GM18861 (cell line): Measurements from ENCODE around the gene PLXNA4.

ENCODE experiments used
- ATAC-seq: cut with Tn5 transposase; IDR thresholded peaks from one replicate; pipeline ENCODE4 v1.9.1; 2021; ENCODE audit not compliant: unreplicated experiment

PLXNA4 gene

DNA sequence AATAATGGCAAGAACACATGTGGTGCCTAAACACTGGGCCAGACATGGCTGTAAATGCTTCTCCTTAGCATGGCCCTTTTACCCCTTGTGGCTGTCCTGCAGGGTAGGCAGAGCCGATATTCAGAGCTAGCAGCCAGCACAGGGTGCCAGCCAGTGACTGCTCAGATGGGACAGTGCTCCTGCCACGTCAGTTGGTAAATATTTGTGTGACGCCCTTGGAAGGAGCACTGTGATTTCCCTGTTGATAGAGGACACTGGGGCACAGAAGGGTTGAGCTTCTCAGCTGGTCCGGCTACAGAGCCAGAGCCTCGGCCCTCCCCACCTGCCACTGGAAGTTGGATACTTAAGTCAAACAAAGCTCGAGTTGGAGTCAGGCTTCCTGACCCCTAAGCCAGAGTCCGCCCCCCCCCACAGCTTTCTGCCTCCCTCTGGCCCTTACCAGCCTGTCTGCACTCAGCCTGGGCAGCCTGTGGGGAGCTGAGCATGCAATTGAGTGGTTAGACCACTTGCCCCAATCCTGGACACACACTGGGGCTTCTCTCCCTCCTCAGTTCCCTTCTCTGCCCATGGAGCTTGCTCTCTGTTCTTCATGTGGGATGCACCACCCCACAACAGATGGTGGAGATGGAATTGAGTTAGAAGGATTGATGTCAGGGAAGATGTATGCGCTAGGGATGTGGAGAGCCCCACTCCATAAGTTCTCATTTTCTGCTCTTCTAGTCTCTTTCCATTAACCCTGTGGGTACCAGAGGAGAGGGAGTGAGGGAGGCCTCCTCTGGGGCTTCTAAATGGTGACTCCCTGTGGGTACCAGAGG is 350.8 kb downstream of the PLXNA4 start:
- no peak for ATAC-seq

DNA sequence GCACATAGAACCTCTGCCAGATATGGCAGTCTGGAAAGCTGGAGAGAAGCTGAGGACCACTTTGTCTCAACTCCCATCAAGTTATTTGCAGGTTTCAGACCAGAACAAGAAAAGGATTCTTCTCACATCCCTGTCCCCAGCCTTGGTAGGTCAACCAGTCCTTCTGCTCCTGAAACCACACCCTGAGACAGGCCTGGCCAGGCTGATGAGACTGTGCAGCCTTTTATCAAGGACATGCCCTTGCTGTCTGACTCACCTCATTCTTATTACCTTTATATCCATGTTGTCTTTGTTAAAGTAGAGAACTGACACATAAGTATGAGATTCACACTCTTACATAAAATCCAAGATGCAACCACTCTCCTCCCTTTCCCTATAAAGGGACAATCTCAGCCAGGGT is 354.9 kb downstream of the PLXNA4 start:
- ATAC-seq = no peak

DNA sequence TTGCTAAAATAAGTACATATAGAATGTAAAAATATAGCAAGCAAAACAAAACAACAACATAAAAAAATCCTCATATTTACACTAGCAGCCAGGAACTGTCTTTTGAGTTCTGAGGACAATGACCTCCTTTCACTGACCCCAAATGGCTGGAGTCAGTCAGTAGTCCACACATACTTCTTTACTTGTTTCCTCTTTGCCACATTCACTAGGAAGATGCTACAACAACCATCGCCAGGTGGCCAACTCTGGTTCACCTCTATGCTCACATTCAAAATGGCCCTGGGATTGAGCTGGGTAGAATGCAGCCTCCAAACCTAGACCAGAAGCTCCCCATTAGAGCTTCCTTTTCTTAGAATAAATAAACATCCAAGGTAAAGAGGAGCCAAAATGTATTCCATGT is 356.2 kb downstream of the PLXNA4 start:
- ATAC-seq = no peak

DNA sequence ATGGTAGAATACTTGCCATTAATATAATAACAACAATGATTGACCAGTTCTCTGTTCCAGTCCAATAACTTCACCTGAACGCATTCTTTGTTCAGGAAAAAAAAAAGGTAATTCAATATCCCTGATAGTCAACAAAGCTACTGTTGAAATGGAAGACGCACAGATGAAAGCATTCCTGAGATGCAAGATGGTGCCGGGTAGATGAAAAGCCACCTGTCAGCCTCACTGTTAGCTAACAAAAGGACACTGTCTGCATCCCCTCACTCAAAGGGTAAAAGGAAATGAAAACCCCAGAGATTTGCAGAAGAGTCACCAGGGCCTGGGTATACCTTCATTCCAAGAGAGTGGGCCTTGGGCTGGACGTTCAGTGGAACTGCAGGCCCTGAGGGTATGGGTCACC is 357.4 kb downstream of the PLXNA4 start:
- ATAC-seq = no peak

DNA sequence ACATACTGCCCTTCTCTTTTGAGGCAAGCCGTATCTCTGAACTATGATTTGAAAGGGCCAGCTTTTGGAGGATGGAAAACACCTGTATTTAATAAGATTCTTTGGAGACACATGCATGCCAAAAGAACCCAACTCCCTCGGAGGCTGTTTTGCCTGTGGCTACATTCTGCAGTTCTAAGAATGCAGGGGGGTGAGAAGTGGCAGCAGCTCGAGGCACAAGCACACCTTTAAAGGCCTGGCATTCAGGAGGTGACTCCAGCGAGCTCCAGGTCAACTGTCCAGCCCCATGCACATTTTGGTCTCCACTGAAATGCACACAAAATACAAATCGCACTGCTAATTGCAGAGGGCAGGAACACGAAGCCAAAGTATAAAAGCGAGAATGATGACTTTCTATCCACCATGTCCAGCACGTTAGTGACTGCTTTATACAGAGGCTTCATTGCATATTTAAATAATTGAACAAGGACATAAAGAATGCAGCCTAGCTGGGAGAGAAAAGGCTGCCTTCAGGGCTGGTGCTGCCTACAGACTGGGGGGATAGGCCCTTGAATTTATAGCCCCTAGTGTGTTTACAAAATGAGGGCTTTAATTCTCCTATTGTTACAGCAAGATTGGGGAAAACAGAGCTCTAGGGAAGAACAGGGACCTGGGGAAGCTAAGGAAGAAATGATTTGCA is 359.3 kb downstream of the PLXNA4 start:
- ATAC-seq = no peak

DNA sequence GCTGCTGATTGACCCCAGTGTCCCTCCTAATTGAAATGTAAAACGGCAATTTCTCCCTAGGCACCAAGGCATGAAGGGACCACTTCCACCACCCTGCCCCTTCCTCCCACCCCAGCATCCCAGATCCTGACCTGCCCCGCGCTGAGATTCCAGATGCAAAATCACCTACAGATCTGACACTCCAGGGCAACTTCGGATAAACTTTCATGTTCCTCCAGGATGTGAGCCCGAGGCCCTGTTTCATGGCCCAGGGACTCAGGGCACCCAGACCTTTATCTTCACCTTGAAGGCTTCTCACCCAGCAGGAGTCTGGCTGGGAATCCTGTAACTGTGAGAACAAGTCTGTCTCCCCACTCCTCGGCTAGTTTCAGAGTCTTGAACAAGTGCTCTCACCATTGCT is 361.8 kb downstream of the PLXNA4 start:
- no peak for ATAC-seq

DNA sequence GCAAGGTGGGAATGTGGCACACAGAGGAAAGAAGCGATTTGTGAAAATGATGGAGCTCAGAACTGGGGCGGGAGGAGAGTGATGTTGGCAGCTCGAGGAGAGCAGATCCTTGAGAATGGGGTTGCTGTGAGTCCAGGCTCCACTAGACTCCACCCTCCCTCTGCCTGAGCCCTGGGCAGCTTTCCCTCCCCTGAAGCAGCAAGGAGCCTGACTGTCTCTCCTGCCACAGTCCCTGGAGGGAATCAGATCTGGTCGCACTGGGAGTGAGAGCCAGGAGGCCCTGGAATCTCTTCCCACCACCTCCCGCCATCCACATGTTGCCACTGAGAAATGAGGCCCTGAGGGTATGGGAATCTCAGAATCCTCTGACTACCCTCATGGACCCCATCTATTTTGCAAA is 362.7 kb downstream of the PLXNA4 start:
- no peak for ATAC-seq

DNA sequence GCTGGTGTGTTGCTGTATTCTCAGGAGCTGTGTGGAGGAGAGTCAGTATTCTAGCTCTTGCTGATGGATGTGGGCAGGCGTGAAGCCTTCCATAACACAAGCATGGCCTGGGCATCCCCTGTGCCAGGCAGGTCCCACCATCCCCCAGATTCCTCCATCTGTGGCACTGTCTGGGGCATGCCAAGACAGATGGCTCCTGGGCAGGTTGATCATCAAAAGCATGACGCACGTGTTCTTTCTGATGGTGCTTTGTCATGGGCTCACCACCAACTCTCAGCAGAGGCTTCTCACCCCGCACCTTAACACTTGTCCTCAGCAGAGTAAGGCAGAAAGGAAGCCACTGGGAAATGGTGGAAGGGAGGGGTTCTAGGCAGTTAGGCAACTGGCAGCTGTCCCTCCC is 364.3 kb downstream of the PLXNA4 start:
- ATAC-seq = no peak

DNA sequence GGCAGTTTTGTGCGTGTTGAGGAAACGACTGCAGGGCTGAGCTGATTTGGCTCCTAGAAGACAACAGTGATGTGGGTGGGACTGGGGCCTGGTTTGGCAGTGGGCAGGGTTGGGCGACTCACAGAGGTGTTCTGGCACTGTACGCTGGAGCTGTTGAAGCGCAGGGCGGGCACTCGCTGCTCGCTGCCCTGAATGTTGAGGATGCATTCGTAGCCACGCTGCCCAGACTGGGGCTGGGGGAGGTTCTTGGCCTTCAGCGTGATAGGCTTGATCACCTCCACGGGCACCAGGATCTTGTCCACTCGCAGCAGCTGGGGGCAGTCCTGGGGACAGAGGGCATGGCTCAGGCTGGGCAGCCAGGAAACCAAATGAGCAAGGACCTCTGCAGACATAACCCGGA is 365.4 kb downstream of the PLXNA4 start:
- no peak for ATAC-seq

DNA sequence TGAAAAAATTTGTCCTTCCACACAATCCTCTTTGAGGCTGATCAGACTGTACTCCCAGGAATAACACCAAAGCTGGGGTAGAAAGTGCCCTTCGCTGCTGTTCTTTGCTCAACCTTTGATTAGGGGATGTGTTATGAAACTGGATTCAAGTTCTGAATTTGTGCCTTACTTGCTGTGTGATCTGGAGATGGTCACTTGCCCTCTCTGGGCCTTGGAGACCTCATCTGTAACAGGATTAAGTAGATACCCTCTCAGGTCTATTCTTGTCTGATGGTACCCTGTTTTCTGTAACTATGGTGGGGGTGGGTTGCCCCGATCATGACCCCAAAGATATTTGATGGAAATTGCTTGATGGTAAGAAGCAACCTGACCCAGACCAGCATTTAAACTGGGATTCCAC is 368.5 kb downstream of the PLXNA4 start:
- ATAC-seq = no peak

DNA sequence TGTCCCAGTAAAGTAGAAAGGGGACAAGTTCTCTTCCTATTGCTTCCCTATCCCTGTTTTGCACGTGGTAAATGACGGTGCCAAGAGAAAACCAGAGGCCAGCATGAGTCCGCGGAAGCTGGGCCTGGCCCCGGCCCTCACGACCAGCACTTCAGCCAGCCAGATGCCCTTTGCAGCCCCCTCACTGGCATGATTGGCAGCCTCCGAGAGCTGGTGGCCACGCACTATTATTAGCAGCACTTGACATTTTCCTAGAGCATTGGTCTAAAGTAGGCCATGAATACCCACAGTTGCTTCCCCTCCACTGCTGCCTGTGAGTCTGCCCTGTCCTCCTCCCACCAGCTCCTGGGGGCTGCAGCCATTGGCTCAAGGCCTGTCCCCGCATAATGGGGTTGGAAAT is 369.1 kb downstream of the PLXNA4 start:
- no peak for ATAC-seq

DNA sequence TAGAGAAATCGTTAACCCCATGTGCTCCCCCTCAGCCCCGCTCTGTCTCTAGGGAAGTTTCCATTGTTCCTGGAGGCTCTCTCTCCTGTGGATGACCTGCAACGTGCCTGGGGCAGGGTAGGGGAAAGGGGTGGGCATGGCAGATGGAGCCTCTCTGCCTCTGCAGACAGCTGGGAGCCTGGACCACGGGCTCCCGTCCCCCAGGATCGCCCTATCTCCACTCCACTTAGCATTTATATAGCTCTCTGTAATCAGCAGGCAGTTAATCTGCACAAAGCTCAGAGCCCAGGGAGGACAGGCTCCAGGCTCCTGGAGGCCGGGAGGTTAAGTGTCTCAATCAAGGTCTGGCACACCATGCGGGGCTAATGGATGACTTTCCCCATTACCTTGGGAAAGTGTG is 369.7 kb downstream of the PLXNA4 start:
- no peak for ATAC-seq

DNA sequence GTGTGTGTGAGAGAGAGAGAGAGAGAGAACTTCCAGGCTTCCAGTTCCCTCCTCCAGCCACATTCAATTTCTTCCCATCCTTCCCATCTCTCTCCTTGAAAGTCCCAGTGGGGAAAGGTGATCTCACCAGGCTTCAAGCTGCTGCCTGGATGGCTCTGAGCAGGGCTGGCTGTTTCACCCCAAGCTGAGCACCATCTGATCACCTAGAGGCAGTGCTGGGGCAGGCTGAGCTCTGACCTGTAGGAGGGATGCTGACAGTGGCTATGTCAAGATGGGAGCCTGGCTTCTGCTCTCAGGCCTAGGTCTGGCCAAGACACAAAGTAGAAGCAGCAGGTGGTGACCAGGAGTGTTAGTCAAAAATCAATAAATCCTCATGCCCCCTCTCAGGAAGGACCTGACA is 370.8 kb downstream of the PLXNA4 start:
- ATAC-seq = no peak

DNA sequence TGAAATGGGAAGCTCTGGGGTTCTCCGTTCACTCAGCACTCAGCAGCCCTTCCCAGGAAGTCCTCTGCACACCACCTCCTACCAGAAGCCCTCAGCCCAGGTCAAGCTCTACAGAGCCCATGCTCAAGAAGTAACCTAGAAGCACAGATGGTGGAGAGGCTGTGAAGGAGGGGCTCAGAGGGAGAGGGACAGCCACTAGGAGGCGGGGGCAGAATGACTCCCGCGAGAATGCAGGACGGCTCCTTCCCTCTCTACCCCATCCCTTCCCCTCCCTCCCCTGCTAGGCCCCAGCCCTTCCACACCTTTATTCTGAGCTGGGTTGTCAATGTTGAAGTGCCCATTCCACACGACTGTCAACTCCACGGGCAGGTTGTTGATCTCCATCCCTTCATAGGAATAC is 373.2 kb downstream of the PLXNA4 start:
- ATAC-seq = no peak

DNA sequence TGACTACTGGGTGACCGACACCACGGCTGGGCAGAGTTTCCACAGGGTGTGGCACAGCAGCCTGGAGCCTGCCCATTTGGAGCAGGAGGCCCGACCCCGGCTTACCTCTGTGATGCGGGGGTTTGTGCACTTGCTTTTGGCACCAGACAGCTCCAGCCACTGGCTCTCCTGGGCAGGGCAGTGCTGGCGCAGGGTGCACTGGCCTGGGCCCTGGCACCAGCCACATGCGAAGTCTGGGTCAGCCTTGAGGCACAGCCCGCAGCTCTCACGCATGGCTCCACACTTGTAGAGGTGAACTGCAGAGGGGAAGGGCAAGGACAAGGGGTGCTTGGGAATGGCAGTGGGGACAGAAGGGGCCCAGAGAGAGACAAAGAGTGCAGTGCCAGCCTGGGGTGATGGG is 373.7 kb downstream of the PLXNA4 start:
- no peak for ATAC-seq

DNA sequence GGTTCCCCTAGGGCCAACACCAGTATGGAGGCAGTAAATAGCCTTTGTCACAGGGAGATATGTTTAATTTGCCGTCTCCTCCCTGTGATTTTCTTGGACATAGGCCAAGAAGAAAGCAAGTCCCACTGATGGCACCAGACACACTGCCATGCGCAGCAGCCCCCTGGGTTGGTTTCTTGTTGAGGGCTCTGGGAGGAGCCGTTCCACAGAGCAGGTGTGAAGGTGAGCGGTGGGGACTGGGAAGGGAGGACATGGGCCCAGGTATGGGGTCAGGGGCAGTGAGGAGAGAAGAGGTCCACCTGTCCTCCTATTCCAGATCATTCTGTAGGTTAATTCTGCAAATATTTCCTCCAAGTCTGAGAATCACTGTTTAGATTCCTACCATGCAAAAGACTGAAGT is 376.1 kb downstream of the PLXNA4 start:
- no peak for ATAC-seq

DNA sequence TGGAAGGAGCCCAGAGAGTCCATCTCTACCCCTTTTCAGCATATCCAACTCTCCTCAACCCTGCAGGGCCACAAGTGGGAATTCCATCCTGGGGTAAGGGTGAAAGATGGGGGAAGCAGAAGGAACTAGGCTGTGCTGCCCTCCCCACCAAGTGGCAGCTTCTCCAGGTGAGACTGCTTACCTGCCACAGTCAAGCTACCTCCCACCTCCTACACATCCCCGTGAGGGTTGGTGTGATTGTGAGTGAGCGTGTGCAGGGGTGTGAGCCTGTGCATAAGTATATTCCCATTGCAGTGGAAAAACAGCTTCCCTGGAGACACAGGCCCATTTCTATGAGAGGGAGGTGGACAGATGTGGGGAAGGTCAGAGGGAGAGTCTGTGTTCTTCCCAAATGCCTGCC is 376.6 kb downstream of the PLXNA4 start:
- ATAC-seq = no peak

DNA sequence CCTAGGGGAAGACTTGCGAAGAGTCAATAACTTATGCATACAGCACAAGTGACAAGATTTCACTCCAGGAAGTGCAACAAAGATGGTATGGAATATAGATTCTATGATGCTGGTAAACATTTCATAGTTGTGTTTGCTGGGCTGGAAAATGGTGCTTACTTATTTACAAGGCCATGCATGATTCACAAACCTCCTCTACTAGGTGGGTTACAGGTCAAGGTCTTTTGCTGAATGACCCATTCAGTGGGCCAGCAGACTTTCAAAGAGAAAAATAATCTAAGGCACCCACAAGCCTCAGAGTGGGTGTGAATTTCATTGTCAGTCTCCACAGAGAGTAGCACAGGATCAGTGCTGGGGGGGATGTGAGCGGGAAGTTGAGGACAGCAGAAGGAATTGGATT is 378.5 kb downstream of the PLXNA4 start:
- no peak for ATAC-seq

DNA sequence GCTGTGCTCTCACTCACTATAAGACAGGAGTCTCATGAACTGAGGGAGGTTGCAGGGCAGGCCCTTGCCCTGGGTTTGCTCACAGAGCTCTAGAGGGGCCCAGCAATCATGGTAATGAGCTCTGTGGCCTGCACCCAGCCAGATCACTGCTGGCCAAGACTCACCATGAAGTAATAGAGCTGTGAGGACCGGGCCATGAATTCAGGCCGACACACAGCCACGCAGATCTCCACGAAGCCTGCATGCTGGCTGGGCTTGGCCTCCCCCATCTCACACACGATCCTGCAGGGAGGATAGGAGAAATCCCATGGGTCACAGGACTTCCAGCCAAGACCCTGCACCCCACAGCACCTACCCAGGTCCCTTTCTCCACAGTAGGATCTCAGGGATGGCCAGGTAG is 382.4 kb downstream of the PLXNA4 start:
- no peak for ATAC-seq

DNA sequence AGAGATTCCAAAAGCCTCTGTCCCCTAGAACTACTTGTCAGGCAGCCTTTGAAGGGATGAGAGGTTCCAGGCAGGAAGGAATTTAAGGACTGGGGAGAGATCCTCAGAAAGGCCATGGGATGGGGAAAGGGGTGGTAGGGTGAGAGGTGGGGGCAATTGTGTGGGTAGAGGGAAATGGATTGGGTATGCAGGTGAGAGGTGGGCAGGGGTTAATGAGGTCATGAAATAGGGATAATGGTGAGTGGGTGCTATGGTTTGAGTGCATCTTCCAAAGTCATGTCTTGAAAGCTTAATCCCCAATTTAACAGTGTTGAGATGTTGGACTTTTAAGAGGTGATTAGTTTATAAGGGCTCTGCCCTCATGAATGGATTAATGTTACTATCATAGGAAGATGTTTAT is 383.5 kb downstream of the PLXNA4 start:
- no peak for ATAC-seq

DNA sequence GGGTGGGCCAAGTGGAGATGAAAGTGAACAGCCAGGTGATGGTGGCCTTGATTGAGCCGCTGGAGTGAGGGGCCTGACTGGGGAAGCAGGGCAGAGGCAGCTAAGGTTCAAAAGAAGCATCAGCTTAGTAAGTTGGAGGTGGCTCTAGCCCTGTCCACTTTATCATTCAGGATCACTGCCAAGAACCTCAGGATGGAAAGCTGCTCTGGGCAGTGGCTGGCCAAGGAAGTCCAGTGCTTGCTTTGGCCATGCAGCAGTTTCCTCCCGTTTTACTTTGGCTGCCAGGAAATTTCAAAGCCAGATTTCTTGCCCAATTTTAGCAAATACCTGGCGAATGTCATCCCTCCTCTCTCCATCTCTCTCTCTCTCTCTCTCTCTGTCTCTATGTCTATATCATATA is 384.9 kb downstream of the PLXNA4 start:
- no peak for ATAC-seq

DNA sequence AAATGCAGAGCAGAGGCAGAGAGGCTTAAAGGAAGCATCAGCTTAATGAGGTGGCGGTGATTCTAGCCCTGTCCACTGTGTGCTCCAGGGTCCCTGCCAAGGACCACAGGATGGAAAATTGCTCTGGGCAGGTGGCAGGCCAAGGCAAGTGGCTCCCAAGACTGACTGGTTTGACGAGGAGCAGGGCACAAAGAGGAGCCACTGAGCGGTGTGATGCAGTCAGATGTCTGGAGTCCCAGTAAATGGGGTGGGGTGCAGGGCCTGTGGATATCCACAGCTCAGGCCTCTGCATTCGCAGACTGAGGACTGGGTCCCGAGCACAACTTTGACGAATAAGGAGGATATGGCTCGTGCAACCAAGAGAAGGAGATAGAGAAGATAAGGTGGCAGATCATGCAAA is 385.6 kb downstream of the PLXNA4 start:
- no peak for ATAC-seq

DNA sequence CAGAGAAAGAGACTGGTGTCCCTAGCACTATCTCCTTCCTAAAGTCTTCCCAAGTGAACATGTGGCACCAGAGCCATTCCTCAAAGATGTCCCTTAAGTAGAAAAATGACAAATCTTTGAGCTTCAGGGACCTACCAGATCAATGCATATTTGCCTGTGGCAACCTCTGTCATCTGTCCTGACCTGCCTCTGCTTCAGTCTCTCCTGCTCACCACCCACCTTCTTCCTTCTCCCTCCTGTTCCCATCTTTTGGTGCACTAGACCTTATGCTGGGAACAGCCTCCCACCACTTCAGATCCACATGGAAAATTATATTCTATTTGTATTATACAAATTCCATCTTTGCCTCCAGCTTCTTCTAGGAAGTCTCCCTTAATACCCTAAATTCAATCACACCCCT is 386.4 kb downstream of the PLXNA4 start:
- ATAC-seq = no peak
